ENCODE data around the gene PLPP6.

PLPP6 gene

DNA sequence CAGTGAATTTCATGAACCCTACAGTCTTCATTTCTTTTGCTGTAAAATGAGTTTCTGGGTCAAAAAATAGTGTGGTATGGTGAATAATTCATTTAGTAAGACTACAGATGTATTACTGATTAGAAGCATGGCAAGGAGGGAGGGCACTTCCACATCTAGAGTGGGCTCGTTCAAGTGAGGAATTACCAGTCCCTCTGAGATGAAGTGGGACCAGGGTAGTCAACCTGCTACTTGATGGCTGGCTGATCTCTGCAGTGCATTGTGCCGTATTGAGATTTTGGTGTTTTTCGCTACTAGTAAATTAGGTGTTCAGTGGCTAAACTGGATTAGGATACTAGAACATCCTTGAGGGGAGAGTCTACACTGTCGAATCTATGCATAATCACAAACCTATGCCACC is 28.1 kb downstream of the PLPP6 start:
- no peak for DNase-seq (ENCODE audit: extremely low read depth in 1 of 2, low read depth in 1 of 2)

DNA sequence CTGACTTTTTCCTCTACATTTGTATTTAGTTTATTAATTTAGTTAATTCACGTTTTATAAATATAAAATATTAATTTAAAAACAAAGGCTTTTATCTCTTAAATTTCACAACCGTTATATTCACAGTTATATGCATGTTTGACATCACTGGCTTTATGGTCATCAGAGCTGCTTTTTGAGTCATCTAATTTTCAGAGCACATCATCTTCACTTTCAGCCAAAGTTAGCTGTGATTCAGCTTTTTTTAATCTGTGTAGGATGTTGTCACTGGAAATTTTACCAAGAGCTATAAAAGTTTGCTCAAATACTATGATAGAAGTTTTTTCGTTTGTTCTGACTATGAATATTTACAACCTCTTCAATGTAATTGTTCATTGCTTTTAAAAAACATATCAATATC is 29.7 kb downstream of the PLPP6 start:
- DNase-seq (ENCODE audit: extremely low read depth in 1 of 2, low read depth in 1 of 2): no peak

DNA sequence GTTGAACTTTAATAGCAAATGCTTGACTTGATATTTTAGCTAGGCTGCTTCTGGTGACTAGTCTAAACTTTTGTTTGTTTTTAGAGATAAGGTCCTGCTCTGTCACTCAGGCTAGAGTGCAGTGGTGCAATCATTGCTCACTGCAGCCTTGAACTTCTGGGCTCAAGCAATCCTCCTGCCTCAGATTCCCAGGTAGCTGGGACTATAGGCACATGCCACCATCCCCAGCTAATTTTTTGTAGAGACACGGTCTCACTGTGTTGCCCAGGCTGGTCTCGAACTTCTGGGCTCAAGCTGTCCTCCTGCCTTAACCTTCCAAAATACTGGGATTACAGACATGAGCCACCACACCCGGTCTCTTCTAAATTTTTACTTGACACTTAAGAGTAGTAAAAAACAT is 38.0 kb downstream of the PLPP6 start:
- DNase-seq (ENCODE audit: extremely low read depth in 1 of 2, low read depth in 1 of 2): no peak

DNA sequence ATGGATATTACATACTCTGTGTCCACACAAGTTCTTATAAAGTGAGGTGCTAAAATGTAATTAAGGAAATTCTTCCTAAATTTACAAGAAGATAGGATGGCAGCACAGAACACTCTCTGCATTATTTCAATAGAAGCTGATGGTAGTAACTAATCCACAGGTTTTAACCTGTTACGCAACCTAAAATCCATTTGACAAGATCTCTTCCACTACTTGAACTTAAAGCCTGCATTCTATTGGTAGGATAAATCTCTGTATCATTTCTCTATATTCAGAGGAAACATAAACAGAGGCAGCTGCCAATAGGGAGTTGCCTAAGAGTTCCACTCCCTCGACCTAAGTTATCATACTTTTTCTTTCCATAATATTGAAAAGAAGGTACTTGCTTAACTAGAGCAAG is 38.8 kb downstream of the PLPP6 start:
- no peak for DNase-seq (ENCODE audit: extremely low read depth in 1 of 2, low read depth in 1 of 2)

DNA sequence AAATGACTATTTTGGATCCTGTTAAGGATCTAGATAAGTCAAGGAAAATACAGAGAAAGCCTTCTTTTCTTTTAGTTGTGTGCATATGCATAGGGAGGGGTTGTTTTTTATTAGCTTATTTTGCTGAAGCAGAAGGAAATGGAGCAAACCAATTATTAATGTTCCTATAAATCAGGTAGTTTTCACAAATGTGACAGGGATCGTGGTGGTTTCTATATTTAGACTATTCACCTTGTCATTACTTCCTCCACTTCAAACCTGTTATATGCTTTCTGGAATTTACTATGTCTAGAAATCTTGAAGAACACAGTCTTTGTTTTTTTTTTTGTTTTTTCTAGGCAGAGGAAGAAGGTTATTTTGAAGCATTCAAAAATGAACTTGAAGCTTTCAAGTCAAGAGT is 39.4 kb downstream of the PLPP6 start:
- no peak for DNase-seq (ENCODE audit: extremely low read depth in 1 of 2, low read depth in 1 of 2)

DNA sequence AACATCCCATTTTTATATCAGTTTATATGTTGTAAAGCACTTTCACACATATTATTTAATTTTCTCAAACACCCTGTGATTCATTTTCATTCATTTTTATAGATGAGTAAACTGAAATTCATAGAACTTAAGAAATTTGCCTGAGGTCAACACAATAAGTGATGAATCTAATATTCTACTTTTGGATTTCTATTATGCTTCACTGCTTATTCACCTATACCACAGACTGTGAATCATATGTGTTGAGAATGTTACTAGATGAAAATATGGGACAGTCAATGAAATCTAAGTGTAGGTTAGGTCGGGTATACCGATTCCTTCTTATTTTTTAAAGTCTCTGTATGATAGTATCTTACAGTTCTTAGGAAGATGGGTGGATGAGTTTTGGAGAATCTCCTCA is 42.0 kb downstream of the PLPP6 start:
- no peak for DNase-seq (ENCODE audit: extremely low read depth in 1 of 2, low read depth in 1 of 2)

DNA sequence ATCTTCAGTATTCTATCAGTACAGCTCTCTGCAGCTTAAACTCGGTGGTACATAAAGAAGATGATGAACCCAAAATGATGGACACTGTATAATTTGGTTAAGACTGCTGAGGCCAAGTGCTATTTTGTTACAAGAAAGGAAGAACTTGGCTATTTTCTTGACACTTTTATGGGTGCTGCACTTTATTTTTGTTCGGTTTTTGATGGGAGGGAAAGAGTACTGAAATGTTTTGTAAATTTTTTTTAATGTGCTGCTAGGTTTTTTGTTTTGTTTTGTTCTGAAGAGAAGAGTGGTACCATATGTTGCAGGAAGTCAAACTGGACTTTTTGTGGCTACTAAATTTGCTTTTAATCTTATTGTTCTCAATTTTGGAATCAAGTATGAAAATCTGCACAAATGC is 43.9 kb downstream of the PLPP6 start:
- DNase-seq (ENCODE audit: extremely low read depth in 1 of 2, low read depth in 1 of 2): no peak

DNA sequence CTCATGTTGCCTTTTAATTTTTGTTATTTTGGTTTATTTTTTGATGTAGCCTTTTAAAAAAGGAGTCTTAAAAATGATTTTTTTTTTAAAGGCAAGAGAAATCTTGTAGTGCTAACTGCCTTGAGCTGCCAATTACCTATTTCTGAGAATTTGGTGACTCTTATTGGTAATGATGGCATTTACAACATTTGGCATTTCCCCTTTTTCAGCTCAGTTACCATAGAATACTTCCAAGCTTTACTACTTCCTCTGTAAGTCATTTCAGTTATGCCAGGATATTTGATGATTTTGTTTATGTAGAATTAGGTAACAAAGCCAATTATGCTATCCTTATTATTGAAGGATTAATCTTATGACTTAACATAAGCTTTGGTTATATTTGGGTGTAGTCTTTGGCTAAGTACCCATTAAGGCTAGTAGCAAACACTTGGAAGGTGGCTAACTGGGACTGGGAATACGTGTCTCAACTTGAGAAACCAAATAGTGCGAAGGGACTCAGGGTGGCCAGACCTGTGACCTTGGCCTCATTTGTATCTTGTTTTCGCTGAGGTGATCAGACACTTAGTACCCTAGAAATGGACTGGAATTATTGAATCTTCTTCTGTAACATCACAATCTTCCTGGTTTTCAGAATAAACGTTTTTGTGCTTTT is 45.0 kb downstream of the PLPP6 start:
- DNase-seq (ENCODE audit: extremely low read depth in 1 of 2, low read depth in 1 of 2): no peak

DNA sequence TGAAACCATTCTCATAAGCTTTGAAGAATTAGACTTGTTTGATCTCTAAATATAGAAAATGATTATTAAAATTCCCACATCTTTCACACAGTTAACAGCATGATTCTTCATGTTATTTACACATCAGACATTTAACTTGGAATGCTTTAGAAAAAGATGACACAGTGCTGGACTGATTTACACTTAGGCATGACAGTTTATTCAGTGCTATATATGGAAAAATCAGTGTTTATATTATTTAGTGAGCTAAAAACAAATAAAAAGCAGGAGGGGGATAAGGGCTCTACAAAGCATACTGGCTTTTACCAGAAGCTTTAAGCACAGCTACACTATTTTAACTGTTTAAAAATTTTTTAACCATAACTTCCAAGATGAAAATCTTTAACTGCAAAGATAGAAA is 47.3 kb downstream of the PLPP6 start:
- no peak for DNase-seq (ENCODE audit: extremely low read depth in 1 of 2, low read depth in 1 of 2)

DNA sequence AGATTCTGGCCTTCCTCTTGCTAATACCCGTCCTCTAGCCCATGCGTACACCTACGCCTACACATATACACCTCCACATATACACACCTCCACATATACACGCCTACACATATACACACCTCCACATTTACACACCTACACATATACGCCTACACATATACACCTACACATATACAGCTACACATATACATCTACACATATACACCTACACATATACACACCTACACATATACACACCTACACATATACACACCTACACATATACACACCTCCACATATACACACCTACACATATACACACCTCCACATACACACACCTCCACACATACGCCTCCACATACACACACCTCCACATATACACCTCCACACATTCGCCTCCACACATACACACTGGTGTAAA is 51.8 kb downstream of the PLPP6 start:
- no peak for DNase-seq (ENCODE audit: extremely low read depth in 1 of 2, low read depth in 1 of 2)

DNA sequence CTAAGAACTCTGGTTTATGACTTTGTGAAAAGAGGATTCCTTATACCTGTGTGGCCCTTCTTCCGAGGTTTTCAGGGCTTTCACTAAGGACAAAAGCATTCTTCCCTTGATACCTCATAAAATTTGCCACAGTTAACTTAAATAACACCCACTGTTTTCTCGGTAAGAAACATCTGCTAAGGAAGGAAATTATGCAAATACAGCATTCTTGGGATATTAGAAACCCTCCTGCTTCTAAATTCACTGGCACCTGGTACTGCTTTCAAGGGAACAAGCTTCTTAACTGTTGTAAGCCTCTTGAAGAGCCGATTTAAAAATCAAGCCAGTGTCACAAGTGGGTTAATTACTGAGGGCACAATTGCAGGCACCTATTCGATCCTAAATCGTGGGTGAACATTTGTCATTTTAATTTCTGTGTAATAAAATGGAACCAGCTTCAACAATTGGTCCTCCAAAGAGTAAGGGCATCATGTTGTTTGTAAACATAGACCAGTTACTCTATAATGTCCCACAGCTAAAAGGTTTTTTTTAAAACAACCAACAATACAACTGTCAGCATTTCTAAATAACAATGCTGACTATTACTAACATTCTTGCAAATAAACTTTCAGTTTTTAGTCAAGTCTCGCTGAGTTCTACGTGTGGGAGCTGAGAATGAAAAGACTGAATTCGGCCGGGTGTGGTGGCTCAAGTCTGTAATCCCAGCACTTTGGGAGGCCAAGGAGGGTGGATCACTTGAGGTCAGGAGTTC is 52.3 kb downstream of the PLPP6 start:
- no peak for DNase-seq (ENCODE audit: extremely low read depth in 1 of 2, low read depth in 1 of 2)

All from activated CD8-positive, alpha-beta memory T cell treated with anti-CD3 and anti-CD28 coated beads for 1 hour (primary cell).